HK-2 (cell line): ENCODE measurements around the gene PPFIA1.
A peak's percentile ranks its signal among the peaks of the same experiment; 100 is the strongest.
"Not testable (repeated sequence)": the region's sequence is repeated elsewhere in the genome, so short reads cannot be mapped to it uniquely, and the experiment has no call there.

Experiments
- DNase-seq: peaks from one replicate; pipeline ENCODE4 v3.0.0-alpha.2; 2018; ENCODE audit not compliant: unreplicated experiment

PPFIA1 gene

DNA sequence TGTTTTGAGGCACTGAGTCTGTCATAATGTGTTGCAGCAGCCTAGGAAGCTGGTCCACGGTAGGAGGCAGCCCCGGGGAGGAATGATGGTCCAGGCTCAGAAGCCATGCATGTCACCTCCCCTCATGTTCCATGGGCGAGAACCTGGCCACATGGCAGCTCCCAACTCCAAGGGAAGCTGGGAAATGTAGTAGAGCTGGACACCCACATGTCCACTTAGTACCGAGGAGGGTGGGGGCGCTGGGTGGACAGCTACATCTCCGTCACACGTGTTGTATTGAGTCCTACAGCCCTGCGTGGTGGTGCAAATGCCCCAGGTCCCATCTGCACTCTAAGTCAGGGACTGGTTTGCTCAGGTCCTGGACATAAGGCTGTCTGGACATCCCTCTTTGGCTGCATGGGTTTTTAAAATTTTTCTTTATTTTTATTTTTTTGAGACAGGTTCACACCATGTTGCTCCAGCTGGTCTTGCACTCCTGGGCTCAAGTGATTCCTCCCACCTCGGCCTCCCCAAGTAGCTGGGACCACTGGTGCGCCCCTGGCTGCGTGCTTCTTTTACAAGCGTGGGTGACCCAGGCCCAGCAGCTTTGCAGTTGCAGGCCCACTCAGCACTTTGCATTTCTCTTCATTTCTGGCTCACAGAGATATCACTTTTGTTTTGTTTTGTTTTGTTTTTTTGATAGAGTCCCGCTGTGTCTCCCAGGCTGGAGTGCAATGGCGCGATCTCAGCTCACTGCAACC, 123.9 kb downstream of the PPFIA1 start:
- no peak for DNase-seq

DNA sequence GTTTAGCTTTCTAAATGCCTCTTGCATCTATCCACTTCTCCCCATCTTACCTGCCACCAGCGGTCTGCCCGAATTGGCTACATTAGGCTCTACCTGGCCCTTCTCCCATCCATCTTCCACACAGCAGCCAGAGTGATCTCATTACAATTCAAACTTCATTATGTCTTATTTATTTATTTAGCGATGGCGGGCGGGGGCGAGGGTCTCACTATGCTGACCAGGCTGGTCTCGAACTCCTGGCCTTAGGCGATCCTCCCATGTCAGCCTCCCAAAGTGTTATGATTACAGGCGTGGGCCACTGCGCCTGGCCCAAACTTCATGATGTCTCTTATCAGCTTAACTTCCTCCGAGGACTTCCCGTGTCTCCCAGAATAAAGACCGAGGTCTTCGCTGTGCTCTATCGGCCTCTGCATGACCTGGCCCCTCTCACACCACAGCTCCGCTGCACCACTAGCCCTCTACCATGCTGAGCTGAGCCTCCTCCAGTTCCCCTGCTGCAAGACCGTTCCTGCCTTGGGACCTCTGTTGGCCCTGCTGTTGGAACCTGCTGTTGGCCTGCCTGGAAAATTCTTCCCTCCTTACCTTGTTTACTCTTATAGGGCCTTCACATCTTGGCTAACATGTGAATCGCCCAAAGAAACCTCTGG, 127.0 kb downstream of the PPFIA1 start:
- DNase-seq: no peak

DNA sequence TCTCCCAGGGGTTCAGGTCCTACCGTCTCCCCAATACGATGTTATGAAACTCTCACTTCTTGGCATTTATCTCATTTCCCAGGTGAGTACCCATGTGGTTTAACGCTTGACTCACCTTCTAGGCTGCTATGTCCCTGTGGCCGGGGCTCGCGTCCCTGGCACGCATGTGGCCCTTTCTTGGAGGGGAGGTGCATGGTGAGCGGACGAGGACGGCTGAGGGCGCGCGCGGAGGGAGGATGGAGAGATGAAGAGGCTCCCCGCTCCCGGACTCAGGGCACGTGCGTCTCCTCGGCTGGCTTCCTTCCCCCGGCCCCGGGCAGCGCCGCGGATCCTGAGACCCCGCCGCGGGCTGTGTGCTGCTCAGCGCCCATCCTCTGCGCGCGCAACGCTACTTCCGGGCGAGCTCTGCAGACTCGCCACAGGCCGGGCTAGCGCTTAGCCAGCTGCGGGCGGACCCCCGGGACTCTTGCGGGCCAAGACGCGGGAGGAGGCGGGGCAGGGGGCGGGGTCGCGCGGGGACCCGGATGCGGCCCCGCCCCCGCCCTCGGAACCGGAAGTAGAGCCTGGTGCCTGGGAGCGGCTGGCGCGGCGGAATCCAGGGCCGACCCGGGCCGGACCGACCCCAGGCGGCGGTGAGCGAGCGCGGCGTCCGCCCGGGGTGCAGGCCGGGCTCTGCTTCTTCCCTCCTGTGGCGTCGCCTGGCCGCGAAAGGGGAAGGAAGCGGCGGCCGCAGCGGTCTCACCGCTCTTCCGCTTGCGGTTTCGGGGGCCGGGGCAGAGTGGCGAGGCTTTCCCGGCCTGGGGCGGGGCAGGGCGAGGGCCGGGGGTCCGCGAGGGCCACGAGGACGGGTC, 127.7 kb downstream of the PPFIA1 start, which contains the start of gene CTTN:
TSS of gene CTTN (plus strand) at position 547 of the 851 bp plus-strand sequence. CDS start 8,769 bp downstream, outside the sequence.
- DNase-seq: peak; percentile 74

DNA sequence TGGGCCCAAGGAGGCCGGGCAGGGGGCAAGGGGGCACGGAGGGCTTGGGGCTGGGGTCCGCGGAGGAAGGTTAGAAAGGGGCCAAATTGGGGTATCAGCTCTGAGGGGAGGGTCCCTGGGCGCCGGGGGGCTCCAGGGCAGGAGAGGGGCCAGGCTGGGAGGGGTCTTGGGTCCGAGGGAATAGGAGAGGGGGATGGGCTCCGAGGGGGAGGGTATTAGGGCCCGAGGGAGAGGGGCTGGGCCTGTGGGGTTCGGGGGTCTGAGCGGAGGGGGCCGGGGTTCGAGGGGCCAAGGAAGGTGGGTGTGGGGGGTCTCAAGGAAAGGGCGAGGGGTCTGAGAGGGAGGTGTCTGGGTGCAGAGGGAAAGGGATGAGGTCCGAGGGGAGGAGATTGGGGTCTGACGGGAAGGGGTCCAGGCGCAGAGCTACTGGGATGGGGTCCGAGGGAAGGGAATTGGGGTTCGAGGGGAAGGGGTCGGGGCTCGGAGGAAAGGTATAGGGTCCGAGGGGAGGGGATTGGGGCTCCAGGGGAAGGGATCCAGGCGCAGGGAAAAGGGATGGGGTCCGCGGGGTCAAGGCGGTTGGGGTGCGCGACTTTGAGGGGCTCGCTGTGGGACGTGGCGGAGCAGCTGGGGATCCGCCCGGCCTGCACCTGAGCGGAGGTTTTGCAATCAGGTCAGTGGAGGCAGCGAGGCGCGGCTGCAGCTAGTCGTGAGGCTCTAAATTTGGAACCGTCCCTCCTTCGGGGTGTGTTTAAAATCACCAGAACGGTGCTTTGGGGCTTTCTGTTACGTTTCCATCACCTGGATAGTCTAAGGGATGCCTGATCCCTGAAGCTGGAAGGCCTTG, 128.6 kb downstream of the PPFIA1 start:
- no peak for DNase-seq

DNA sequence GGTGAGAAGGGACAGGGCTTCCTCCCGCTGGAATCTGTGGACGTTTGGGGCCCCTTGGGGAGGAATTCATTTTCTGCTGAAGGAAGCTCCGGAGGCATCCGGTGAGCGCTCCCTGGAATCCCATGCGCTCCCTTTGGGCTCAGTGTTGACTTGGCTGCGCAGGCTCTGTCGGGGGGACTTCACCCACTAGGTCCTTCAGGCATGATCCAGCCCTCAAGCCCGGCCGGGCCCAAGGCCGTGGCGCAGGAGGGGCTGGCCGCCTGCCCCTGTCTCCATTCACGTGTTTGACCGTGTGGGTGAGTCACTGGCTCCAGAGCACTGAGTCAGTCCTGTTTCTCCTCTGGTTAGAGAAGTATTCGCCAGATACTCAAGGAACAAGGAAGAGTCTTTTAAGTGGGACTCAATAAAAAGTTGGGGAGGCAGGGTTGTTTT, 129.2 kb downstream of the PPFIA1 start:
- peak; percentile 87 for DNase-seq

DNA sequence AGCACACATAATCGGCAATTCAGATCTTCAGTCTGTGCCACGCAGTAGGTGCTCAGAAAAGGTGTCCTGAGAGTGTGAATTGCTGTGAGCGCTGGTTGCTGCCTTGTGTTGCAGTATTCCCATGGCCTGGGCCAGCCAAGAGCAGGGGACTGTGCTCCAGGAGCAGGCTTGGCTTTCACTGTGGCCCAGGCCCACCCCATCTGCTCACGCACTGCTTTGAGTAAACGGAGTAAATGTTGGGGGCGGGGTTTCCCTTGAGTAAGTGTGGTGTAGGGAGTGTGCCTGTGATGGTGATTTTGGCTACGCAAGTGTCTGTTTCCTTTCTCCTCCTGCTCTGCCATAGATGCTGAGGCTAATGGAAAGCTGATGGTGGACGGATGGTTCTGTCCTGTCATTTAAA, 130.2 kb downstream of the PPFIA1 start:
- no peak for DNase-seq

DNA sequence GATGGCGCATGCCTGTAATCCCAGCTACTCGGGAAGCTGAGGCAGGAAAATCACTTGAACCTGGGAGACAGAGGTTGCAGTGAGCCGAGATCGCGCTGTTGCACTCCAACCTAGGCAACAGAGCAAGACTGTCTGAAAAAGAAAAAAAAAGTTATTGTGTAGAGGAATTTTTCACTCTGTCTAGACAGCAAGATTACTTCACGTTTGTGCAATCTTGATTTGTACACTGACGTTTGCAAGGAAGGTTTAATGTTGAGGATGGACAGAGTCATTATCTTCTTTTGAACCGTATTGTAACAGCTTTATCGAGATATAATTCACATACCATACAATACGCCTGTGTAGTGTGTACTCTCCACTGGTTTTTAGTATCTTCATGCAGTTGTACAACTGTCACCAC, 131.5 kb downstream of the PPFIA1 start:
- DNase-seq: no peak

DNA sequence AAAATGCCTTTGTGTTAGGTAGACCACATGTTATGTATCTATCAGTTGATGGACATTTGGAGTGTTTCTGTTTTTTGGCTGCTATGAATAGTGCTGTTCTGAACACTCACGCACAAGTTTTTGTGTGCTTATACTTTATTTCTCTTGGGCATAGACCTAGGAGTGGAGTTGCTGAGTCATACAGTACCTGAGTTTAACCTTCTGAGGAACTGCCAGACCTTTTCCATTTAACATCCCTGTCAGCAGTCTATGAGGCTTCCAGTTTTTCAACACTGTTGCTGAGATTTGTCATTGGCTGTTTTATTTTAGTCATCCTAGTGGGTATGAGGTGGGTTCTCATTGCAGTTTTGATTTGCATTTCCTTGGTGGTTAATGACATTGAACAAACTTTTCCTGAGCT, 132.2 kb downstream of the PPFIA1 start:
- DNase-seq: no peak

DNA sequence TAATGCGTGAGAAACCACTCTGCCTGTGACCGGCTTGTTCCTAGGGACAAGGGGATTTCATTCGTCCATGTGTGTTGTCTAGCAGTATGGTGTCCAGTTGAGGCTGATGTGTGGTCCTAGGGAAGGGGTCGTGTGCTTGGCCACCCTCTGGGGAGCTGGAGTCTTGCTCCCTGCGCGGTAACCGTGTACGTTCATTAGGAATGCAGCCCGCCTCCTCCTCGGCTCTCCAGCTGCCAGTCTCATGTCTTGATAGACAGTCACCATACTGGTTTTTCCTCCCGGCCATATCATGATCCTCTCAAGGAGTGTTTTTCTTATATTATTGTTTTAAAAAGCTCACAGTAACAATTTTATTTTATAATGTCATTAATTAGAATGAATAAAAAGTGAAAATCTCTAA, 133.8 kb downstream of the PPFIA1 start:
- no peak for DNase-seq

DNA sequence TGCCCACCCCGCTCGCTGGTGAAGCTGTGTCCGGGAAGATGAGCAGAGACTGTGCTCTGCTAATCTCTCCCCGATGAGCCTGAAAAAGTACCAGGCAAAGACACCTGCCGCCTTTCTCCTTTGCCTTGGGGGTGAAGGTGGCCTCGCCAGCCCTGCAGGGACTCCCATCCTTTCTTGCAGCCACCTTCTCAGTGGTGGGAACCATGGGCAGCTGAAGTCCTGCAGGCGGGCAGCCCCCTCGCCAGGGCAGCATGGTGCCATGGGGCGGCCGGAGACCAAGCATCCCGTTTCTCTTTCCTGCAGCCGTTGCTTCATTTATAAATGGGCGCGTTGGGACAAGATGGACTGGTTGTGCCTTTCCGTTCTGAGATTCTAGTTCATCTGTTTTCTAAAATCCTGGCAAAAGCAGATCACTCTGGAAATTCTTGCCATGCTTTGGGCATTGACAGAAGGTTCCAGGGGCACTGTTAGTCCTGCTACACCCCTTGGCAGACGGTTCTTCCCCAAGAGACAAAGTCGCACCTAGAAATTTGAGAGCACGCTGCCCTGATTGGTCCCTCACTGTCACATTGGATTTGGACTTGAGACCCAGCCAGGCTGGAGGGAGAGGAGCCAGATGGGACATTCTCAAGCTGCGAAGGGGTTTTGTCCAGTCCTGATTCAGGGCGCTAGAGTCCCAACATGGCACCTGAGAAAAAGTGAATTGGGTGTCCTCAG, 135.3 kb downstream of the PPFIA1 start:
- DNase-seq: no peak

DNA sequence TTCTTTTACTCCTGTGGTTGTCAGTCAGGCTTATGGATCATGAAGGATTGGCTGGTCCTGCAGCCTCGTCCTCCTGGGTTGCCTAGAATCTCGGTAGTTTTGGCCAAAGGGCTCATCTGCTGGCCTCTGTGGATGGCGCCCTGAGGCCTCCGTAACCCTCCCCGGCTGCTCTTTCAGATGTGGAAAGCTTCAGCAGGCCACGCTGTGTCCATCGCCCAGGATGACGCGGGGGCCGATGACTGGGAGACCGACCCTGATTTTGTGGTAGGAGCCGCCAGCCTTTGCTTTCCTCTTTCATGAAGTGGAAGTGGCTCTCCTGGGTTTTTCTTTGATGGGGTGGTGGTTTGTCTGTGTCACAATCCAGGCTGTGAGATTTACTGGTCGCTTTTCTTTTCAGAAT, 136.6 kb downstream of the PPFIA1 start:
- no peak for DNase-seq

DNA sequence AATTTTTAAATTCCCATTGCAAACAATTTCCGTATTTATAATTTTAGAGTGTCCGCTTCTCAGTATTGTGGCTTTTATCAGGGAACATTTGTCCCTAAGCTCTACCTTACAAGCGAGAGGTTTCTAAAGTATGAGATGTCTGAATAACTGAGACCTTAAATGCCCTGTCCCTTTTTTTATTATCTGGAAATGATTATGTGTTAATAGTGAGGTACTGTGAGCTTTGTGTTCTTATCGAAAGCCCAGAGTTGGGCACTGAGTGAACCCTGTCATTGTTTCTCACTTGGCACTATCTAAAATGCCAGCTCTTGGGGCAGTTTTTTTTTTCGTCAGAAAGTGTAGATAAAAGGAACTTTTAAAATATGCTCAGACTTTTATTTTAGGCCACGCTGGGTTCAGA, 137.3 kb downstream of the PPFIA1 start:
- DNase-seq: no peak

DNA sequence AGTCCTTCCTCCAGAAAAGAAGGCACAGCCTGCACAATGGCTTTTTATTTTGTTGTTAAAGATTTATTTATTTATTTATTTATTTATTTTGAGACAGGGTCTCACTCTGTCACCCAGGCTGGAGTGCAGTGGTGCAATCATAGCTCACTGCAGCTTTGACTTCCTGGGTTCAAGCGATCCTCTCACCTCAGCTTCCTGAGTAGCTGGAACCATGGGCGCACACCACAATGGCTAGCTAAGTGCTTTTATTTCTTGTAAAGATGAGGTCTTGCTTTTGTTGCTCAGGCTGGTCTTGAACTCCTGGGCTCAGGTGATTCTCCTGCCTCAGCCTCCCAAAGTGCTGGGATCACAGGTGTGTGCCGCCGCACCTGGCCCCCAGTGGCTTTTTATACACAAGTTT, 137.8 kb downstream of the PPFIA1 start:
- not testable (repeated sequence) for DNase-seq

DNA sequence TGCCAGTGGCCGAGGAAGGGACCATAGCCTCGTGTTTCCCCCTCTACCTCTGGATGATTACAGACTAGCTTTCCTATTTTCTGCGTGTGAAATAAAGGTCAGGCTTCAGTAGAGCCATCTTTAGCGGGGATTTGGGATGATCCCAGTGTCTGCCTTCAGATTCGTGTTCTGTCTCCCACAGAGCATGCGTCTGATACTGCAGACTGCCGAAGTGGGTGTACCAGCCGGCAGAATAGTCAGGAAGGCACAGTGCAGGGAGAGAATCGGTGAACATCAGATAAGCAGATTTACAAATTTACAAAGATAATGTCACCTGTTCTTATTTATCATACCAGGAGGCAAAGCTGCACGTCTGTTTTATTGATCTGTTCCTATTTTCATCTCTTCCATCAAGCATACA, 138.9 kb downstream of the PPFIA1 start:
- DNase-seq: no peak

DNA sequence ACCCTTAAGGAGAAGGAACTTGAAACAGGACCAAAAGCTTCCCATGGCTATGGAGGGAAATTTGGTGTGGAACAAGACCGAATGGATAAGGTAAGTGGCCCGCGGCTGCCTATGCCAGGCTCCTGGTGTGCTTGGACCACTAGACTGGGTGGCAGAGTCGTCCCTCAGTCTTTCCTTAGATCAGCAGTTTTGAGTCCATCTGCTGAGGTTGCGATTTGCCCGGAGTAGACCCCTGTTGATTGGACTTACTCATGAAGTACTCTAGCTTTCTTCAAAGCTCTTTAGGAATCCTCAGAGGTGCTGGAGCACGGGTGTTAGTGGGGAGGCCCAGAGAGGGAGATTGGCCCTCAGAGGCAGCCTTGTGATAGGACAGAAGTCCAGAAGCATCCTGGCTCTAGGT, 139.4 kb downstream of the PPFIA1 start:
- no peak for DNase-seq

DNA sequence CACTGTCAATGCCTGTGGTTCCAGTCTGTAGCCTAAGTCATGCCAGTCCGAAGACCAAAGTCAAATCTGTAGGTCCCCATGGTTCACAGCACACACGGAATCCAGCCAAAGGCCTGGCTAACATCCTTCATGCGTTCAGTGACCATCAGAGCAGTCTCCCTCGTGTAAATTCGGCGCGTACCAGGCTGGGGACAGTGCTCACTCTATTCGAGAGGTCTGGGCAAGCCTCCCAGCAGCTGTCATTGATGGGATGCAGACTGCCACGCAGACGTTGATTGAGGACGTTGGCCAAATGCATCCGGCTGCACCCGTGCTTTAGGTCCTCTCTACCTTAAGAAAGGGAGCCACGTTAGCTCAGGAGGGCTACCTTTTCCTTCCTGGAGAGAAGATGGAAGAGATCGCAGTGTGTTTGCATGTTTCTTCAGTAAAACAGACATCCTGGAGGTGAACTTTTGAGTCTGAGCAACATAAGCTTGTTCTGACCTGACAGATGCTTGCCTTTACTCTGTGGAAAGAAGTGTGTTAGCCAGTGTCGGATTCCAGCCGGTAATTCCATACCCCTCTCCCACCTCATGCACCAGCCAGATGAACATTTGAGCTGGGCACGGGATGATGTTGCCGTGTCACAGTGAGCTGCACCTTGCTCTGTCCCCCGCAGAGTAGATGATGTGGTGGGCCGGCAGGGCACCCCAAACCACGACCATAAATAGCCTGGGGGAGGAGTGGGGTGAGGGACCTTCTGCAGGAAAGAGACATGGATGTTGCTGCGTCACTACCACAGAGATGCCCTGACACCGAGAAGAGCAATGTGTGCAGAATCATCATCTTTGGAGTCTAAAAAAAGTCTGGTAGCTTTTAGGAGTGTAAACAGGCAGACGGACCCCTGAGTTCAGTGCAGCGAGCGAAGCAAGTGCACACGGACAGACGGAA, 140.1 kb downstream of the PPFIA1 start:
- DNase-seq: no peak

DNA sequence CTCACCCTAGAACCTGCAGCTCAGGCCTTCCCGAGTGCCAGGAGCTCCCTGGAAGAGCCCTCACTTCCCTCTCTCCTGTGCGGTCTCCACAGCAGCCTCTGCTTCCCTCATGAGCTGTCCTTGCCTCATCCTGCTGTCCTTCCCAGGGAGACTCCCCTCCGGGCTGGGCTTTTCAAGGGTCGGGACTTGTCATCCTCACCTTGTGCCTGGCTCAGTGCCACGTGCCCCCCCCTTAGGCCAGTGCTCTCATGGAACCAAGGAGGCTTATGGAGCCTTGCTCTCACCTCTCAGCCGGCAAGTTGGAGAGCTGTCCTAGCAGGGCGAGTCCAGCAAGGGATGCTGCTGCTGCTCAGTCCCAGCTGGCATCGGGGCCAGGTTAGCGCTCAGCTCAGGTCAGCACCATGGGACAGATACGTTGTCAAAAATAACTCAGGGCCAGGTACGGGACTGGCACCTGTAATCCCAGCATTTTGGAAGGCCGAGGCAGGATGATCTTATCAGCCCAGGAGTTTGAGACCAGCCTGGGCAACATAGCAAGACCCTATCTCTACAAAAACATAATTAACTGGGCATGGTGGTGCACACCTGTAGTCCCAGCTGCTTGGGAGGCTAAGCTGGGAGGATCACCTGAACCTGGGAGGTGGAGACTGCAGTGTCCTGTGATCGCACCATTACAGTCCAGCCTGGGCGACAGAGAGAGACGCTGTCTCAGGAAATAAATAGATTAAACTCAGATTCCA, 141.4 kb downstream of the PPFIA1 start:
- no peak for DNase-seq

DNA sequence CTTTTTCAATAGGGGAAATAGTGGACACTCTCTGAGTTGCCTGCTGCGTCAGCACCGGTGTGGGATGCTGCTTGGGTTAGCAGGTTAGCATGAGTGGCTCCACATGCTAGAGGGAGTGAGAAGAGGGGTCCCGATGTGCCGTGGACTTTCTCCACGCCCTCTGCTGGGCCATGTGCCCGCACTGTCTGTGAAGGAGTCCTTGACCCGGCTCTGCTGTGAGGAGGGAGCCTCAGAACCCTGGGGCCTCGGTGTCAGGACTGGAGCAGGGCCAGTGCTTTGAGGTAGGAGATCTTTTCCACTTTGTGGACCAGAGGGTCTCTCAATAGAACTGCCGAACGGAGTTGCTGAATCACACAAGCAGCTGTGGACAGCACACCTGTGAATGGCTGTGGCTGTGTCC, 142.7 kb downstream of the PPFIA1 start:
- no peak for DNase-seq
